Mucosa of stomach (tissue), 1 donor: ENCODE measurements around the gene LRSAM1.

Source experiments
- H3K27me3 ChIP-seq: one replicate; pipeline ENCODE4 v1.7.0; 2013; ENCODE audit warnings: mild to moderate bottlenecking, low read length; ENCODE audit not compliant: control insufficient read depth, insufficient read depth
- H3K36me3 ChIP-seq: one replicate; pipeline ENCODE4 v1.7.0; 2013; ENCODE audit warnings: low read length; ENCODE audit not compliant: control insufficient read depth, insufficient read depth
- H3K4me1 ChIP-seq: one replicate; pipeline ENCODE4 v1.7.0; 2013; ENCODE audit warnings: mild to moderate bottlenecking, low read length; ENCODE audit not compliant: control insufficient read depth, insufficient read depth
- H3K4me3 ChIP-seq: one replicate; pipeline ENCODE4 v1.7.0; 2013; ENCODE audit warnings: low read length
- H3K9ac ChIP-seq: one replicate; pipeline ENCODE4 v1.7.0; 2013; ENCODE audit warnings: mild to moderate bottlenecking, low read length, moderate library complexity
- H3K9me3 ChIP-seq: one replicate; pipeline ENCODE4 v1.7.0; 2013; ENCODE audit warnings: mild to moderate bottlenecking, low read length, moderate library complexity; ENCODE audit not compliant: control insufficient read depth
- donor health status: Pancreatic carcinoma.

The LRSAM1 gene

DNA sequence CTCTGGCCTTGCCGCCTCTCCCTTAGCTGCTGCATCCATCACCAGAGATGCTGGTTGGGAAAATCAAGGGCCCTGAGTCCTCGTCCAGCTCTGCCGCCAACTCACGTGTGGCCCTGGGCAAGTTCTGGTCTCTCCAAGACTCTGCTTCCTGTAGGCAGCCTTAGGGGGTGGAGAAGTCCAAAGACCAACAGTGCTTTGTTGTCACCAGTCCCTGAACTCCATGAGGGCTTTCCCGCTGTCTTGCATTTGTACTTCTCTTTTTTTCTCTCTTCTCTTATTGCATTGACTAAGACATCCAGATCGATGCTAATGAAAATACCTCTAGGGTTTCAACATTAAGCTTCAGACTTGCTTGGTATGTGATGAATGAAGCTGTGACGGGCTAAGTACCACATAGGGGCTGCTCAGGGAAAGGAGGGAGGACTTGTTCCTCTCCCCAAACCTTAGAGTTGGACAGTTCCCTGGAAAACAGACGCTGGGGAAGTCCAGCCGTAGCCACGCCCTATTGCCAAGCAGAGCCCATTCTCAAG is 97.1 kb downstream of the LRSAM1 start:
- no peak overlapping the region for H3K4me3 ChIP-seq
- no peaks in the 10 kb centered on the region for H3K27me3 ChIP-seq
- H3K9me3 ChIP-seq: no peaks in the 10 kb centered on the region
- H3K4me1 ChIP-seq: peaks cover 82% of the 10 kb centered on the region
- H3K36me3 ChIP-seq: no peaks in the 10 kb centered on the region
- H3K9ac ChIP-seq: no peak overlapping the region

DNA sequence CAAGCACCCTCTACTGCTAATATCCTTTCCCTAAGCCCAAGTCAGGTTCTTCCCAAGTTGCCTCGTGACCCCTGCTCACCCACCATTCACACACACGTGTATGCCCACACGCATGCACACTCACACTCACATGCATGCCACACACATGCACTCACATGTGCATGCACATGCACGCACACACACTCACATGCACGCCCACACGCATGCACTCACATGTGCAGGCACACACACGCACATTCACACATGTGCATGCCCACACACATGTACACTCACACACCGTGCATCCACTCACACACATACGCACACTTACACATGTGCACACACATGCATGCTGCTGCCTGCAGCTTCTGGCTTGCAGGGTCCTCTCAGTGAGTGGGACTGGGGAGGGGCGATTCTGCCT is 97.9 kb downstream of the LRSAM1 start:
- no peaks in the 10 kb centered on the region for H3K9me3 ChIP-seq
- no peak overlapping the region for H3K4me3 ChIP-seq
- no peak overlapping the region for H3K9ac ChIP-seq
- H3K36me3 ChIP-seq: no peaks in the 10 kb centered on the region
- no peaks in the 10 kb centered on the region for H3K27me3 ChIP-seq
- peaks cover 74% of the 10 kb centered on the region for H3K4me1 ChIP-seq

DNA sequence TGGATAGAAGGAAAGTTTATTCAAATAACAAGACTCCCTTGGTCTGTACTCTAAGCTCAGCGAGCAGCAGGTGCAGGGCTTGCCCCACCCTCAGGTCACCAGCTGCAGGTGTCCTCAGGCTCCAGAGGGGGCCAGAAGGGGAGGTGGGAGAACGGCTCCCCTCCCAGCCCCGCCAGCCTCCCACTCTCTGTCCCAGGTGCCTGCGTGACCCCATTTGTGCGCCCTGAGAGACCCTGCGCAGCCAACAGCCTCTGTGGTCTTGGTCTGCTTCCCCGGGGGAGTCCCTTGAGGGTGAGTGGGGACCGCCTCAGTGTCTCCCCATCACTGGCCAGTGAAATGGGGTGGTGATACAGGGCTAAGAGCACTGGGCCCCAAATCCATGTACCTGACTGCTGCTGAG is 98.4 kb downstream of the LRSAM1 start:
- Histone ChIP-seq H3K4me3 (no peak overlapping the region), H3K4me1 (peaks cover 70% of the 10 kb centered on the region), H3K36me3 (no peaks in the 10 kb centered on the region), H3K9ac (no peak overlapping the region), H3K9me3 (no peaks in the 10 kb centered on the region), H3K27me3 (no peaks in the 10 kb centered on the region)

DNA sequence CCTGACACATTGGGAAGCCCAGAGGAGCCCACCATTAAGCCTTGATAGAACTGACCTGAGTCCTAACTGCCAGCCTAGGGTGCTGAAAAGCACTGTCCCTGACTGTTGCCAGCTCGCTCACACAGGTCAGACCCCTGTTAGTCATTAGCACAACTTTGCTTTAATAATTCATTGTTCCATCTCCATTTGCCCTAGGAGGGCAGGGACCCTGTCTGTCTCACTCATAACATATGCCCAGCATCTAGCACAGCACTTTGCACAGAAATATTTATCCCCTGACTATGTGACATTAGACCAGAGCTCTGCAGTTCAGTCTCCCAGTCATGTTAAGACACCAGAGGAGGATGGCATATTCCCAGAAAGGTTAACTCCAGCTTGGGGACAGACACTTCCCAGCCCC is 99.0 kb downstream of the LRSAM1 start:
- Histone ChIP-seq H3K4me3 (no peak overlapping the region), H3K4me1 (peaks cover 68% of the 10 kb centered on the region), H3K36me3 (no peaks in the 10 kb centered on the region), H3K9ac (no peak overlapping the region), H3K9me3 (no peaks in the 10 kb centered on the region), H3K27me3 (no peaks in the 10 kb centered on the region)

DNA sequence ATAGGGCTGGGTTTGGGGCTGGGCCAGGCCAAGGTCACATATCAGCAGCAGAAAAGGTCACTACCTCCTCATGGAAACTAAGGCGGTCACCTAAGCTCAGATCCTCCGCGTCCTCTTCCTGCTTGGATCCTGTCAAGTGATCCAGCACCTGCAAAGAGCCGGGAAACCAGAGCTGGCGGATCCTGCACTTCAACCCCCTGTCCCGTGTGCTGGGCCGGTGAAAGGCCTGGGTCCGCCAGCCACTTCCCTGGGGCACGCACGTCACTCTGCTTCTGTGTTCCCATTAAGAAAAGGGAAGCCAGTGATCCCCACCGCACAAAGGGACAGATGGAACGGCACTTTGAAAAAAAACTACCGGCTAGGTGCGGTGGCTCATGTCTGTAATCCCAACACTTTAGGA is 99.4 kb downstream of the LRSAM1 start:
- Histone ChIP-seq H3K27me3 (no peaks in the 10 kb centered on the region), H3K9ac (no peak overlapping the region), H3K4me1 (peaks cover 68% of the 10 kb centered on the region), H3K36me3 (no peaks in the 10 kb centered on the region), H3K4me3 (no peak overlapping the region), H3K9me3 (no peaks in the 10 kb centered on the region)
